Skeletal muscle cell (primary cell): ENCODE measurements around the gene MCM7.

Source experiments
- DNase-seq: peaks from one replicate; pipeline ENCODE4 v3.0.0-alpha.2; 2010; ENCODE audit warnings: low read depth
- H3K4me3 ChIP-seq: 2 replicates; pipeline ENCODE4 v1.5.1; 2011; ENCODE audit warnings: low read depth, mild to moderate bottlenecking, control low read depth, low read length, moderate library complexity

Gene MCM7

DNA sequence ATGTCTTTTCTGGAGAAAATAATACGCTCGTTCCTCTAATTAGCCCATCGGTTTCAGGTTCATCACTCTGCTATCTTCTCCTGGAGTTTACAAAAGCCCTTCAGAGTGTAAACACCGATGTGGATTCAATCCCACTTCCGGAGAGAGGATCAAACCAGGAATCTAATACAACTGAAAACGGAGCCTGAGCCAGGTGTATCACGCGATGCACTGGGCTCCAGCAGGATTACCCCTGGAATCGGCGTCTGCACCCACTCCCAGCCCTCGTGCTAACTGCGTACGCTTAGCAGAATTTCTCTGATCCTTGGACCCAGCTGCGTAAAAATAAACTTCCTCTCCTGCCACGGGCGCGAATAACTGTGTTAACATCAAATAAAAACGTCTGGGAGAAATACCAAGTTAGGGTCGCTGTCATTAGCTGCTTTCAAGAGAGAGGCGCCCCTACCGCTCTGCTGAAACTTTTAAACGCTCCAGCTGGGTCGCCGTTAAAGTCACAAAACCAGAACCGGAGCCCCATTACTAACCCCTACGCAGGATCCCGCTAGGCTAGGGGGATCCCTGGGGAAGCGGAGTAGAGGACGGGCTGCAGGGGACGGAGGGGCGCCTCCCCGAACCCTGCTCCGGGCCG is 20.2 kb downstream of the MCM7 start:
- DNase-seq: no peak
- peak overlapping the region; percentile 95 for H3K4me3 ChIP-seq

DNA sequence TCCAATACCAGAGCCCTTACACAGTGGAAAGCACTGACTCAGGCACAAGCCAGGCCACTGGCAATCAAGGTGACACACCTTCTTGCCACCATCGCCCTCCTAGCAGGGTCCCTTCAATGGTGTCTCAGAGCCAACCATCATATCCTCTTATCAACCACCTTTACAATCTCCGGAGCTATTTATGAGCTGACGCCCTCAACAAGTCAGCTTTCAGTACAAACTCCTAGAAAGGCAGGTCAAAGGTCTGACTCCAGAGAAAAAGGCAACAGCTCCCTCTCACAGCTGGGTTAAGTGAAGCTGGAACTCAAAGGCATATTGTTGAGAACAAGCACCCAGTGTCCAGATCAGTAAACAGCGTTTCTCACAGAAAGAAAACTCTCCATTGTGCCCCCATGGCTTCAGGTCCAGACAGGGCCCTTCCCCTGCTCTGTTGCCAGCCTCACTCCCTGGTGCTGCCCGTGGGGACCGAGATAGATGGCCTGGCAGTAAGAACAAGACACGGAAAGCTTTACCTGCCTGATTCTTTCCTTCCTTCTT is 22.1 kb downstream of the MCM7 start:
- DNase-seq: no peak
- H3K4me3 ChIP-seq: no peak overlapping the region

GRCh38 chr7:100077205-100077604 is 24.0 kb downstream of the MCM7 start:
- no peak overlapping the region for H3K4me3 ChIP-seq
- DNase-seq: no peak

- no peak for DNase-seq
- H3K4me3 ChIP-seq: no peak overlapping the region
Measured at GRCh38 chr7:100075418-100075817, 25.8 kb downstream of the MCM7 start.

DNA sequence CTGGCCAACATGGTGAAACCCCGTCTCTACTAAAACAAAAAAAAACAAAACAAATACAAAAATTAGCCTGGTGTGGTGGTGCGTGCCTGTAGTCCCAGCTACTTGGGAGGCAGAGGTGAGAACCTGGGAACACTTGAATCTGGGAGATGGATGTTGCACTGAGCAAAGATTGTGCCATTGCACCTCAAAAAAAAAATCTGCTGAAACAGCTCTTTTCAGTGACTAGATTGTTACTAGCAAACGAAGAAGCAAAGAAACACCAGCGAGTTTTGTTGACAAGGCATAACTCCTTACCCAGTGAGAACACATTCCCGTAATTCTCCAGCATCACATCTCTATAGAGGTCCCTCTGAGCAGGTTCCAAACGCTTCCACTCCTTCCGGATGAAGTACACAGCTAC is 26.4 kb downstream of the MCM7 start:
- H3K4me3 ChIP-seq: no peak overlapping the region
- no peak for DNase-seq

DNA sequence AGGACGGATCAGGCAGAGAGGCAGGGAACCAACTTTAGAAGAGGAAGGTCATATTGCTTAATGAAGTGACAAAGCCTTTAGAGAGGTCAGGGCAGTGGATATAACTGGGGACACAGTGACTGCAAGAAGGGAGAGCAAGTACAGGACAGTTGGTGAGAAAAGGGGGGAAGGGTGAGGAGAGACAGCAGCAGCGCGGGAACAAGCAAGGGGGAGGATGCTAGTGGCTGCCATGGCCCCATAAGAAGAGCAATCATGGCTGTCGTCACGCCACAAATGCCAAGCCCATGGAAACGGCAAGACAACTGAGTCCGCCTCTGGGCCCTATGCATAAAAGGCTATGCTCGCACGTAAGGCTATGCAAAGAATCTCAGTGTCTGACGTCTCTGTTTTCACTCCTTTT is 28.7 kb downstream of the MCM7 start:
- no peak for DNase-seq
- no peak overlapping the region for H3K4me3 ChIP-seq

GRCh38 chr7:100071018-100071723 is 30.0 kb downstream of the MCM7 start:
- no peak overlapping the region for H3K4me3 ChIP-seq
- DNase-seq: no peak

- no peak overlapping the region for H3K4me3 ChIP-seq
- no peak for DNase-seq
Measured at GRCh38 chr7:100069991-100070390, 31.2 kb downstream of the MCM7 start.

- no peak overlapping the region for H3K4me3 ChIP-seq
- DNase-seq: no peak
Measured at GRCh38 chr7:100066953-100067352, 34.2 kb downstream of the MCM7 start.

GRCh38 chr7:100065452-100066186 is 35.6 kb downstream of the MCM7 start:
- H3K4me3 ChIP-seq: no peak overlapping the region
- peak; percentile 36 for DNase-seq

GRCh38 chr7:100064162-100064561 is 37.0 kb downstream of the MCM7 start:
- H3K4me3 ChIP-seq: no peak overlapping the region
- DNase-seq: no peak

DNA sequence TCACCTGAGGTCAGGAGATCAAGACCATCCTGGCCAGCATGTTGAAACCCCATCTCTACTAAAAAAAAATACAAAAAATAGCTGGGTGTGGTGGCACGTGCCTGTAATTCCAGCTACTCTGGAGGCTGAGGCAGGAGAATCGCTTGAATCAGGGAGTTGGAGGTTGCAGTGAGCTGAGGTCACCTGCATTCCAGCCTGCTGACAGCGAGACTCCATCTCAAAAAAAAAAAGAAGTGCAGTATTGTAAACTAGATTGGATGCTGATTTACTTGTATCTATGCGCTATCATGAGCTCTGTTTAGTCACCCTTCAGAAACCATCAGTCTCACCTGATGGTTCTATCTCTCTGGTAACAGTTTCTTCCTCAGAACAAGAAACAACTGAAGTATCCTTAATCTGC is 37.8 kb downstream of the MCM7 start:
- H3K4me3 ChIP-seq: no peak overlapping the region
- DNase-seq: no peak

DNA sequence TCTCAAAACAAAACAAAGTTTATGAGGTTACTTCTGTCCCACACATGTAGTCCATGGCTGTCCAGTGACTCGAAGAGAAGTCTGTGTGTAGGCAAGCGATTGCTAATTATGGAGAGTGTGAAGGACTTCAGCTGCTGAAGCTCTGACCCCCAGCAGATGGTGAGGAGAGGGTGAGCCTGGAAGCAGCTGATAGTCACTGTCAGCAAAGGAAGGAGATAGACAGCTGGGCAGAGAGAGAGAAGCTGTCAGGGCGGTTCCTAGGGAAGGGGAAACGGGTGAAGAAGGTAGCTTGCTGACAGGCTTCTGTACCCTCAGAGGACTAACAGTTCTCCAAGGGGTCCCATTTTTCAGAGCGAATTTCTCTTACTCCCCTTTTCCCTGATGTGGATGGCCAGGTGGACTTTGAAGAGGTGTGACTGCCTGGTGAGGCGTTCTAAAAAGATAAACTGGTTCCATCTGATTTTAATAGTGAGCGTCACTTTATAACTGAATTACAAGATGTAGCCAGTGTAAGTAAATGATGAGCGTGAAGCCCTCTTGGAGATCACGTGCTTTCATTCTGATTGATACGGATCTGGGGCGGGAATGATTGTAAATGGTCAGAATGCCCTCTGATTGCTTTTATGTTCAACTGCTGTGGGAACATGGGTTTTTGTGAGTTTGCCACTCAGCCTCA is 39.5 kb downstream of the MCM7 start:
- DNase-seq: no peak
- no peak overlapping the region for H3K4me3 ChIP-seq

GRCh38 chr7:100059251-100059739 is 41.9 kb downstream of the MCM7 start:
- DNase-seq: no peak
- H3K4me3 ChIP-seq: no peak overlapping the region

- no peak overlapping the region for H3K4me3 ChIP-seq
- DNase-seq: no peak
Measured at GRCh38 chr7:100057006-100057405, 44.2 kb downstream of the MCM7 start.

DNA sequence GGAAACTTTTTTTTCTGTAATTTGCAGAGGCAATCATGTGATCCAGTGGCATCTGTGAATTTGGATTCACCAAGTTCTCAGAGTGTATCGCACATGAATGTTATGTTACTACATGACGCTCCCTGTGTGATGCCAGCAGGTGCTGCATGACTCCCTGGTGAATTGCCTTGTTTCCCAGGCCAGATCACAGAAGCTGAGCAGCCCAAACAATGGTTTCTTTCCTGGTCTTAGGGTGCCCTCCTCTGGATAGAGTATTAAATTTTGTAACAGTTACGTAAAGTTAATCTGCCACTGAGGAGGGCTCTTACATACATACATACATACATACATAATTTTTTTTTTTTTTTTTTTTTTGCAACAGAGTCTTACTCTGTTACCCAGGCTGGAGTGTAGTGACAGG is 48.0 kb downstream of the MCM7 start:
- no peak overlapping the region for H3K4me3 ChIP-seq
- DNase-seq: peak; percentile 33

DNA sequence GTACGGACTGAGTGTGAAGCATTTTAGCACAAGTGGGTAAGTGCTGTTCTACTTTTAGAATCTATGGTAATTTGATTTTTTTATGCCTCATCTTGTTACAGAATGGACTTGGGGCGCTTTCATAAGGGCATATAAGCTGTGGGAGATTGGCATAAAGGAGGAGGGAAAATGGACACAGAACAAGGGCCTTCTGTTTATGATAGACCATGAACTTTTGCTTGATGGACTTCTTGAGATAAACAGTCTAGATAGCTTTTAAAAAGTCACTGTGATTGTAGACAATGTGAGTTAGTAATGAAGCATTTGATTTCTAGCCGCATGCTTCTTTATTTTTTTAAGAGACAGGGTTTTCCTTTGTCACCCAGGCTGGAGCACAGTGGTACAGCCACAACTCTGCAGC is 49.6 kb downstream of the MCM7 start:
- DNase-seq: no peak
- no peak overlapping the region for H3K4me3 ChIP-seq

- peak within 1 kb of the TSS; percentile 81 for H3K4me3 ChIP-seq
Measured at GRCh38 chr7:100049441-100050291, 51.5 kb downstream of the MCM7 start, which contains the start of gene ZSCAN21. TSS of gene ZSCAN21 (plus strand) at chr7:100049774. CDS start at chr7:100057007, 7,233 bp downstream.

GRCh38 chr7:100048680-100049079 is 52.5 kb downstream of the MCM7 start:
- H3K4me3 ChIP-seq: no peak overlapping the region

More at GRCh38 chr7:100049441-100050291, 51.5 kb downstream of the MCM7 start, which contains the start of gene ZSCAN21:
- DNase-seq: peak; percentile 55

More at GRCh38 chr7:100048680-100049079, 52.5 kb downstream of the MCM7 start:
- DNase-seq: no peak
